Measurements from ENCODE around the gene MNS1.
"Not testable (repeated sequence)": the region's sequence is repeated elsewhere in the genome, so short reads cannot be mapped to it uniquely, and the experiment has no call there.

Gene MNS1

GRCh38 chr15:56410721-56411120, 54.2 kb downstream of the MNS1 start:
- Histone ChIP-seq H3K4me3 (ENCODE audit: low read depth, low read length, poor library complexity, severe bottlenecking) (no peak overlapping the region), H3K27ac (ENCODE audit: low read depth, low read length, poor library complexity, severe bottlenecking) (no peak overlapping the region), H3K4me2 (ENCODE audit: low read length) (no peak overlapping the region), H3K9me2 (ENCODE audit: low read depth, low read length) (no peaks in the 10 kb centered on the region; the same call in 1 of the 2 replicates), H2AFZ (ENCODE audit: low read length) (no peak overlapping the region), H3K9ac (ENCODE audit: low read length) (no peak overlapping the region), H3F3A (ENCODE audit: insufficient read depth, low read length) (no peaks in the 10 kb centered on the region; the same call in 1 of the 2 replicates), H3K36me3 (ENCODE audit: insufficient read depth, low read length) (no peaks in the 10 kb centered on the region), H4K20me1 (ENCODE audit: insufficient read depth, low read length) (no peaks in the 10 kb centered on the region), H3K79me2 (ENCODE audit: insufficient read depth, low read length) (no peaks in the 10 kb centered on the region), H3K27me3 (ENCODE audit: insufficient read depth, low read length) (no peaks in the 10 kb centered on the region), H3K9me3 (ENCODE audit: low read length) (peaks cover 6% of the 10 kb centered on the region; the same call in 1 of the 2 replicates), H3K4me1 (ENCODE audit: insufficient read depth, low read length, severe bottlenecking) (no peaks in the 10 kb centered on the region)
- TF ChIP-seq CTCF (IDR thresholded peaks at IDR 0.05; ENCODE audit: low read length) (no peak), EZH2 (IDR thresholded peaks at IDR 0.05; ENCODE audit: borderline replicate concordance, low read length) (no peak)

- not testable (repeated sequence) for H3K4me3 ChIP-seq (ENCODE audit: low read depth, low read length, poor library complexity, severe bottlenecking); H3K27ac ChIP-seq (ENCODE audit: low read depth, low read length, poor library complexity, severe bottlenecking); H3K9me3 ChIP-seq (ENCODE audit: low read length); H3K4me1 ChIP-seq (ENCODE audit: insufficient read depth, low read length, severe bottlenecking); H3K79me2 ChIP-seq (ENCODE audit: insufficient read depth, low read length); H3K9me2 ChIP-seq (ENCODE audit: low read depth, low read length); H3F3A ChIP-seq (ENCODE audit: insufficient read depth, low read length); H3K9ac ChIP-seq (ENCODE audit: low read length); H3K27me3 ChIP-seq (ENCODE audit: insufficient read depth, low read length); H4K20me1 ChIP-seq (ENCODE audit: insufficient read depth, low read length); H3K4me2 ChIP-seq (ENCODE audit: low read length); H2AFZ ChIP-seq (ENCODE audit: low read length); H3K36me3 ChIP-seq (ENCODE audit: insufficient read depth, low read length)
These were observed 65.7 kb downstream of the MNS1 start for GRCh38 chr15:56399209-56399608.

GRCh38 chr15:56397325-56397724, 67.6 kb downstream of the MNS1 start:
- not testable (repeated sequence) for H3K9me2 ChIP-seq (ENCODE audit: low read depth, low read length); H3K9me3 ChIP-seq (ENCODE audit: low read length)

GRCh38 chr15:56394909-56395308, 70.0 kb downstream of the MNS1 start:
- Histone ChIP-seq H3K9me3 (ENCODE audit: low read length) (no peaks in the 10 kb centered on the region), H3K36me3 (ENCODE audit: insufficient read depth, low read length) (no peaks in the 10 kb centered on the region), H3K4me3 (ENCODE audit: low read depth, low read length, poor library complexity, severe bottlenecking) (no peak overlapping the region), H3F3A (ENCODE audit: insufficient read depth, low read length) (no peaks in the 10 kb centered on the region), H3K4me2 (ENCODE audit: low read length) (no peak overlapping the region), H3K9me2 (ENCODE audit: low read depth, low read length) (peaks cover 2% of the 10 kb centered on the region; the same call in 1 of the 2 replicates), H2AFZ (ENCODE audit: low read length) (no peak overlapping the region), H3K9ac (ENCODE audit: low read length) (no peak overlapping the region), H3K27ac (ENCODE audit: low read depth, low read length, poor library complexity, severe bottlenecking) (no peak overlapping the region), H3K79me2 (ENCODE audit: insufficient read depth, low read length) (no peaks in the 10 kb centered on the region), H3K4me1 (ENCODE audit: insufficient read depth, low read length, severe bottlenecking) (no peaks in the 10 kb centered on the region), H3K27me3 (ENCODE audit: insufficient read depth, low read length) (no peaks in the 10 kb centered on the region), H4K20me1 (ENCODE audit: insufficient read depth, low read length) (no peaks in the 10 kb centered on the region)
- TF ChIP-seq CTCF (IDR thresholded peaks at IDR 0.05; ENCODE audit: low read length) = no peak
- TF ChIP-seq EZH2 (IDR thresholded peaks at IDR 0.05; ENCODE audit: borderline replicate concordance, low read length) = no peak

More at GRCh38 chr15:56397325-56397724, 67.6 kb downstream of the MNS1 start:
- H4K20me1 ChIP-seq (ENCODE audit: insufficient read depth, low read length); H3K4me3 ChIP-seq (ENCODE audit: low read depth, low read length, poor library complexity, severe bottlenecking); H3K36me3 ChIP-seq (ENCODE audit: insufficient read depth, low read length); H3K27me3 ChIP-seq (ENCODE audit: insufficient read depth, low read length); H3K27ac ChIP-seq (ENCODE audit: low read depth, low read length, poor library complexity, severe bottlenecking); H3K79me2 ChIP-seq (ENCODE audit: insufficient read depth, low read length); H3K4me2 ChIP-seq (ENCODE audit: low read length); H3K9ac ChIP-seq (ENCODE audit: low read length); H2AFZ ChIP-seq (ENCODE audit: low read length); H3F3A ChIP-seq (ENCODE audit: insufficient read depth, low read length); H3K4me1 ChIP-seq (ENCODE audit: insufficient read depth, low read length, severe bottlenecking): not testable (repeated sequence)
